Measurements from ENCODE around the gene VIL1.

GRCh38 chr2:218452079-218452478 lies 33.2 kb downstream of the VIL1 start:
- TF ChIP-seq CTCF (IDR thresholded peaks at IDR 0.05; ENCODE audit: insufficient read depth, low read length): no peak
- no peak for TF ChIP-seq GABPA (IDR thresholded peaks at IDR 0.05; ENCODE audit: low read depth)

Measured in HL-60 (cell line).